B cell (primary cell): ENCODE measurements around the gene PSMB8. TPM values are rescaled to one million over a fixed set of nuclear protein-coding genes. Genes with fewer than 3 reads are reported as not detected.
A peak's percentile ranks its signal among the peaks of the same experiment; 100 is the strongest.

Source experiments
- ATAC-seq: fragments of 200-7000 bp; cut with Tn5 transposase; one replicate; pipeline ENCODE4 v1.10.0; 2021; ENCODE audit warnings: low read depth, mild to moderate bottlenecking, moderate number of reproducible peaks, moderate library complexity
- CTCF ChIA-PET: fragments of 350-600 bp; sonication (Branson Sonifier 250); formaldehyde crosslinking; loops from one replicate; lab custom pipeline; 2021; ENCODE audit warnings: antibody characterized with exemption, inconsistent platforms; lab: Charles Lee
- POLR2A ChIA-PET: fragments of 350-600 bp; sonication (Branson Sonifier 250); formaldehyde crosslinking; loops from one replicate; lab custom pipeline; 2021; ENCODE audit warnings: antibody characterized with exemption; lab: Charles Lee
- DNase-seq: peaks from one replicate; pipeline ENCODE4 v3.0.0; 2013
- H2AFZ ChIP-seq: 2 replicates; pipeline ENCODE4 v1.6.1; 2012; ENCODE audit warnings: mild to moderate bottlenecking, low read depth, low read length; ENCODE audit not compliant: insufficient read depth, poor library complexity, severe bottlenecking
- H3K27ac ChIP-seq, 2 donors: 1 replicate in 1 of 2; 2 replicates in 1 of 2; pipeline ENCODE4 v1.5.1; 2012 to 2013; ENCODE audit warnings: low read length in 2 of 2, mild to moderate bottlenecking in 2 of 2, moderate library complexity in 1 of 2
- H3K27me3 ChIP-seq, 4 experiments: fragments of 200-600 bp in 1 of 4; sonication (generic) in 1 of 4; replicated peaks in 1 of 4; 1 replicate in 2 of 4; 2 replicates in 2 of 4; pipeline versions ENCODE4 v1.6.1 to v1.7.0; 2013 to 2016; ENCODE audit warnings: low read length in 3 of 4, mild to moderate bottlenecking in 2 of 4, mixed read lengths in 1 of 4, moderate library complexity in 1 of 4; ENCODE audit not compliant: insufficient read depth in 4 of 4, control insufficient read depth in 3 of 4; ENCODE audit errors: control extremely low read depth in 1 of 4
- H3K36me3 ChIP-seq, 2 experiments: replicated peaks in 1 of 2; 1 replicate in 1 of 2; 2 replicates in 1 of 2; pipeline versions ENCODE4 v1.6.1 to v1.7.1; 2013; ENCODE audit warnings: low read length in 1 of 2; ENCODE audit not compliant: insufficient read depth in 2 of 2, control insufficient read depth in 1 of 2; ENCODE audit errors: control extremely low read depth in 1 of 2, extremely low read depth in 1 of 2
- H3K4me1 ChIP-seq, 2 donors: fragments of 200-600 bp in 1 of 2; sonication (generic) in 1 of 2; 1 replicate in 1 of 2; 2 replicates in 1 of 2; pipeline versions ENCODE4 v1.5.1 to v1.6.1; 2013 to 2017; ENCODE audit warnings: low read length in 2 of 2; ENCODE audit not compliant: control insufficient read depth in 2 of 2, insufficient read depth in 2 of 2
- H3K4me2 ChIP-seq: replicated peaks from 2 replicates; pipeline ENCODE3; 2012; ENCODE audit warnings: mild to moderate bottlenecking, low read depth, low read length; ENCODE audit not compliant: poor library complexity, severe bottlenecking
- H3K4me3 ChIP-seq, 5 experiments: fragments of 200-600 bp in 1 of 5; sonication (generic) in 1 of 5; 1 replicate in 3 of 5; 2 replicates in 2 of 5; pipeline versions ENCODE4 v1.5.1 to v1.7.0; 2011 to 2016; ENCODE audit warnings: low read length in 4 of 5, mild to moderate bottlenecking in 4 of 5, low read depth in 2 of 5, control low read depth in 1 of 5, moderate library complexity in 1 of 5; ENCODE audit not compliant: insufficient read depth in 1 of 5; ENCODE audit errors: control extremely low read depth in 1 of 5, extremely low read depth in 1 of 5
- H3K79me2 ChIP-seq: fragments of 200-600 bp; sonication (generic); one replicate; pipeline ENCODE4 v1.6.0; 2016; ENCODE audit warnings: low read length; ENCODE audit not compliant: control insufficient read depth, insufficient read depth
- H3K9ac ChIP-seq: fragments of 200-600 bp; sonication (generic); 2 replicates; pipeline ENCODE4 v1.6.1; 2017; ENCODE audit warnings: mild to moderate bottlenecking, low read length, moderate library complexity
- H3K9me3 ChIP-seq, 3 donors: one replicate each; pipeline versions ENCODE4 v1.6.1 to v1.7.1; 2013; ENCODE audit warnings: low read length in 2 of 3; ENCODE audit not compliant: control insufficient read depth in 2 of 3, insufficient read depth in 1 of 3; ENCODE audit errors: control extremely low read depth in 1 of 3
- H4K20me1 ChIP-seq: 2 replicates; pipeline ENCODE4 v1.6.0; 2012; ENCODE audit warnings: mild to moderate bottlenecking, low read length; ENCODE audit not compliant: insufficient read depth, control insufficient read depth, poor library complexity, severe bottlenecking
- H3K27ac Mint-ChIP-seq: one replicate; pipeline ENCODE4 v1.8.0; 2021; ENCODE audit warnings: mixed read lengths
- H3K27me3 Mint-ChIP-seq: one replicate; pipeline ENCODE4 v1.8.0; 2021; ENCODE audit warnings: mixed read lengths
- H3K4me1 Mint-ChIP-seq: one replicate; pipeline ENCODE4 v1.8.0; 2021; ENCODE audit warnings: mixed read lengths
- H3K4me3 Mint-ChIP-seq: one replicate; pipeline ENCODE4 v1.8.0; 2021; ENCODE audit warnings: mixed read lengths
- H3K9me3 Mint-ChIP-seq: one replicate; pipeline ENCODE4 v1.8.0; 2022; ENCODE audit warnings: mixed read lengths; ENCODE audit not compliant: insufficient read depth
- EZH2 ChIP-seq: IDR thresholded peaks from 2 replicates; pipeline ENCODE4 v1.6.1; 2012; ENCODE audit warnings: borderline replicate concordance, low read depth, mild to moderate bottlenecking, moderate library complexity, low read length; ENCODE audit not compliant: insufficient read depth, poor library complexity, severe bottlenecking
- WGBS: methylation state at CpG from one replicate; pipeline ENCODE4 v1.1.5; 2013; ENCODE audit warnings: missing lambda C conversion rate; ENCODE audit not compliant: insufficient coverage; 5-methylcytosine and 5-hydroxymethylcytosine counted together
- intact Hi-C: fragments of 100-400 bp; cut with micrococcal nuclease; formaldehyde crosslinking; loops from one replicate; pipeline ENCODE4 v1.10.0; 2022
- polyA plus RNA-seq: library from polyadenylated mRNA; depleted of rRNA; stranded (reverse); fragments of >200 nt; gene quantifications from 2 replicates; pipeline ENCODE4 v1.2.3, GENCODE V29; 2012
- total RNA-seq, 2 donors: library from RNA; stranded (reverse); fragments of 120-200 nt in 1 of 2; gene quantifications; 1 replicate in 1 of 2; 2 replicates in 1 of 2; pipeline versions ENCODE4 v1.2.3 to v1.2.4, GENCODE V29; 2013 to 2022
- TF ChIP-seq, protein P1 (sequence below): fragments of 200-600 bp; IDR thresholded peaks from one replicate; pipeline ENCODE4 v1.8.0; 2022; ENCODE audit warnings: antibody characterized with exemption, mild to moderate bottlenecking

The PSMB8 gene
- total and polyA plus RNA-seq, 2 donors (not counting 1 experiment from before 2014, with no cell fraction given) = 129 to 256 TPM

DNA sequence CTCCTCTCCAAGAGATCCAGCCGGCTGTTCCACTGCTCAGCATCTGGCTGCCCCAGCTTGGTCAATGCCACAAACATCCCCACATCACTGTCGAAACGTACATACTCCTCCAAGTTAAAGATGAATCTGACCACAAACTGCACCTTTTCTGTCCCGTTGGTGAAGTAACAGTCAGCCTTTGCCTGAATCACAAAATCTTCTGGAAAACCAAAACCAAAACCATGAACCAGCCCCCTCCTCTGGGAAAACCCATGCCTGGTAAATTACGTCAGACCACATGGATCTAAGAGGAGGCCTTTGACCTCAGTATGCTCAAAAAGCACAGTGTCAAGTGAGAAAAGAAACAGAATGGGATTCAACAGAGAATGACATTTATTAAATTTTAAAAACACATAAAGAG is 28.7 kb downstream of the PSMB8 start:
- Mint-ChIP-seq H3K9me3 (no peaks in the 10 kb centered on the region), H3K27ac (peak overlapping the region; percentile 99), H3K27me3 (no peaks in the 10 kb centered on the region), H3K4me1 (peaks cover 83% of the 10 kb centered on the region), H3K4me3 (peak overlapping the region; percentile 99)
- no peak for ATAC-seq
- Histone ChIP-seq H3K27me3 (no peaks in the 10 kb centered on the region), H3K36me3 (peaks cover 9 to 41% of the 10 kb centered on the region in 2 experiments), H3K9me3 (no peaks in the 10 kb centered on the region), H4K20me1 (peaks cover 17% of the 10 kb centered on the region), H3K4me3 (peak overlapping the region; percentile 91 to 97 (median 95)), H3K79me2 (peaks cover 72% of the 10 kb centered on the region), H3K9ac (peak overlapping the region; percentile 96), H2AFZ (no peak overlapping the region), H3K4me2 (peak overlapping the region; percentile 83), H3K4me1 (peaks cover 60 to 63% of the 10 kb centered on the region in 2 donors), H3K27ac (peak overlapping the region; percentile 92 to 98)
- ChIA-PET CTCF (interaction anchor here (1.8 kb wide), 1 partner anchor 23 kb away, joined by 6 read pairs; the partner anchor contains the start of gene TAP2), POLR2A (interaction anchor here (1.0 kb wide), 1 partner anchor 29 kb away, joined by 5 read pairs; the partner anchor contains the start of gene PSMB8)
- no peak for DNase-seq
- WGBS = 61% methylated on average over 4 of the region's 5 CpGs
- intact Hi-C loops = loop anchor here (5.0 to 10.0 kb wide), 2 partner anchors 52 to 130 kb away; partner anchors contain the start of gene HLA-DMB
- no peak for TF ChIP-seq EZH2
- TF ChIP-seq, protein P1, sequence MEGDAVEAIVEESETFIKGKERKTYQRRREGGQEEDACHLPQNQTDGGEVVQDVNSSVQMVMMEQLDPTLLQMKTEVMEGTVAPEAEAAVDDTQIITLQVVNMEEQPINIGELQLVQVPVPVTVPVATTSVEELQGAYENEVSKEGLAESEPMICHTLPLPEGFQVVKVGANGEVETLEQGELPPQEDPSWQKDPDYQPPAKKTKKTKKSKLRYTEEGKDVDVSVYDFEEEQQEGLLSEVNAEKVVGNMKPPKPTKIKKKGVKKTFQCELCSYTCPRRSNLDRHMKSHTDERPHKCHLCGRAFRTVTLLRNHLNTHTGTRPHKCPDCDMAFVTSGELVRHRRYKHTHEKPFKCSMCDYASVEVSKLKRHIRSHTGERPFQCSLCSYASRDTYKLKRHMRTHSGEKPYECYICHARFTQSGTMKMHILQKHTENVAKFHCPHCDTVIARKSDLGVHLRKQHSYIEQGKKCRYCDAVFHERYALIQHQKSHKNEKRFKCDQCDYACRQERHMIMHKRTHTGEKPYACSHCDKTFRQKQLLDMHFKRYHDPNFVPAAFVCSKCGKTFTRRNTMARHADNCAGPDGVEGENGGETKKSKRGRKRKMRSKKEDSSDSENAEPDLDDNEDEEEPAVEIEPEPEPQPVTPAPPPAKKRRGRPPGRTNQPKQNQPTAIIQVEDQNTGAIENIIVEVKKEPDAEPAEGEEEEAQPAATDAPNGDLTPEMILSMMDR = no peak

DNA sequence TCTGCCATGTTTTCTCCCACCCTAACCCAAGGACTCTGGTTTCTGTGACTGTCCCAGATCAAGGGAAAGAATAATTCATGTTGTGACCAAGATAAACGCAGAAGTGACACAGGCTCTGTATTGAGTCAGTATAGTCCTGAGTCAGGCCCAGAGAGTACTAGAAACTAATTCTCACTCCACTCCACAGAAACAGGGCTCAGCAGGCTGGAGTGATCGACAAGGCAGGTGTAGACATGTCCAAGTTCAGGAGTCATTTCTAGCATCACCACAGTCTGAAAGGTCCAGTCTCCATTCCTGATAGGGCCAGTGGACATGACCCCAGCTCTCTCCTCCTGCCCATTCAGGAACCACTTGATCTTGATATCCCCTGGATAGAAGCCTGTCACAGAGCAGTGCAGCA is 29.7 kb downstream of the PSMB8 start:
- CTCF ChIA-PET = interaction anchor here (0.6 to 1.9 kb wide), 5 partner anchors 17 to 114 kb away, joined by 3 to 10 read pairs (median 4); partner anchors contain the start of gene TAP2
- Histone ChIP-seq H3K27ac (peak overlapping the region; percentile 92 to 98), H3K79me2 (peaks cover 72% of the 10 kb centered on the region), H3K4me3 (peak overlapping the region in 3 of 5 experiments; percentile 95 to 97 (median 97)), H3K9ac (peak overlapping the region; percentile 96), H4K20me1 (peaks cover 17% of the 10 kb centered on the region), H3K4me1 (peaks cover 51 to 54% of the 10 kb centered on the region in 2 donors), H3K9me3 (no peaks in the 10 kb centered on the region), H2AFZ (no peak overlapping the region), H3K27me3 (no peaks in the 10 kb centered on the region), H3K4me2 (peak overlapping the region; percentile 83), H3K36me3 (peaks cover 9 to 47% of the 10 kb centered on the region in 2 experiments)
- 92% methylated on average over 2 of the region's 2 CpGs for WGBS
- peaks cover 78% of the 10 kb centered on the region for H3K4me1 Mint-ChIP-seq
- H3K4me3 Mint-ChIP-seq = peak overlapping the region; percentile 99
- ATAC-seq (no peak), DNase-seq (no peak)
- intact Hi-C loops = loop anchor here (10.0 kb wide), 1 partner anchor 131 kb away; the partner anchor contains the start of gene HLA-DMB
- TF ChIP-seq EZH2 = no peak
- TF ChIP-seq, protein P1 = no peak
- H3K9me3 Mint-ChIP-seq = no peaks in the 10 kb centered on the region
- POLR2A ChIA-PET = no interaction called here
- H3K27ac Mint-ChIP-seq = peak overlapping the region; percentile 99
- no peaks in the 10 kb centered on the region for H3K27me3 Mint-ChIP-seq
